Colonic mucosa (tissue), 4 donors: ENCODE results near the gene NXPH1. TPM values are rescaled to one million over a fixed set of nuclear protein-coding genes. Genes with fewer than 3 reads are reported as not detected.

Experiments
- DNase-seq: peaks from one replicate; pipeline ENCODE4 v3.0.0-alpha.2; 2020
- H3K27ac ChIP-seq: fragments of 200-600 bp; one replicate; pipeline ENCODE4 v1.8.0; 2021
- H3K27me3 ChIP-seq: fragments of 200-600 bp; one replicate; pipeline ENCODE4 v1.8.0; 2021
- H3K36me3 ChIP-seq: fragments of 200-600 bp; one replicate; pipeline ENCODE4 v1.8.0; 2021
- H3K4me1 ChIP-seq: fragments of 200-600 bp; one replicate; pipeline ENCODE4 v1.8.0; 2021; ENCODE audit warnings: mild to moderate bottlenecking
- H3K4me3 ChIP-seq: fragments of 200-600 bp; one replicate; pipeline ENCODE4 v1.8.0; 2021
- H3K9ac ChIP-seq, 2 donors: one replicate each; pipeline ENCODE4 v1.7.0; 2013; ENCODE audit warnings: control low read depth in 2 of 2, low read depth in 2 of 2, low read length in 2 of 2
- H3K9me3 ChIP-seq: fragments of 200-600 bp; one replicate; pipeline ENCODE4 v1.8.0; 2021
- CTCF ChIP-seq: fragments of 200-600 bp; IDR thresholded peaks from one replicate; pipeline ENCODE4 v1.8.0; 2022; ENCODE audit warnings: antibody characterized with exemption, mild to moderate bottlenecking
- intact Hi-C: fragments of 100-400 bp; cut with DNase I; formaldehyde crosslinking; loops from one replicate; pipeline ENCODE4 v1.14.1; 2022
- total RNA-seq, 2 donors: library from RNA; stranded (reverse); fragmentation: NEBNext Ultra II Directional in 1 of 2; extraction: Animal tissue kit (Norgen Biotek cat#: 25700) in 1 of 2; gene quantifications; one replicate each; pipeline ENCODE4 v1.2.1, GENCODE V29; 2021
- donor health status: healthy.
- donor health status: DM: no; HTN: no; CAD: no.
- donor health status: DM: no; HTN: no; CAD: no.

Gene NXPH1
- total RNA-seq, 2 donors from 2014 or later = 0.30 TPM; not detected in 1

GRCh38 chr7:8773518-8773917, 340.1 kb downstream of the NXPH1 start:
- no peaks in the 10 kb centered on the region for H3K27me3 ChIP-seq
- intact Hi-C loops = no loop called here
- H3K27ac ChIP-seq = no peak overlapping the region
- no peak overlapping the region for H3K4me3 ChIP-seq
- no peak for DNase-seq
- no peak overlapping the region for H3K9ac ChIP-seq
- no peaks in the 10 kb centered on the region for H3K9me3 ChIP-seq
- H3K36me3 ChIP-seq = no peaks in the 10 kb centered on the region
- TF ChIP-seq CTCF = no peak
- no peaks in the 10 kb centered on the region for H3K4me1 ChIP-seq

DNA sequence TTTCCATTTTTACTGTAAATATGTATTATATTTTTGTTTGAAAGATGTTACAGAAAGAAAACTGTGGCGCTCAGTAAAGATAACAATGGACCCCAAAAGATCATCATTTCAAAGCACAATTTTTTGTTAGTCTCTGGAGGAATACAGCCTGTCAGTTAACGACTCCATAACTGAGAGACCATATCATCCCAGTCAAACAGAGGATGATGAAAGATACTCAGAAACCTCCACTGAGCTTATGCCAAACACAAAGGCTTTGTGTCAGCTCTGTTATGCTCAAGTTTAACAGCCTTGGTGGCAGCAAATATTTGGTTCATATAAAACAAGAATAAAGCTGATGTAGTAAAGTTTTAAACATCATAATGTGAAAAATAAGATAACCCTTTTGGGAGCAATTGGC, 345.1 kb downstream of the NXPH1 start:
- TF ChIP-seq CTCF = no peak
- intact Hi-C loops = no loop called here
- Histone ChIP-seq H3K9ac (no peak overlapping the region), H3K36me3 (no peaks in the 10 kb centered on the region), H3K27me3 (no peaks in the 10 kb centered on the region), H3K4me1 (no peaks in the 10 kb centered on the region), H3K9me3 (no peaks in the 10 kb centered on the region), H3K4me3 (no peak overlapping the region), H3K27ac (no peak overlapping the region)
- DNase-seq = no peak

DNA sequence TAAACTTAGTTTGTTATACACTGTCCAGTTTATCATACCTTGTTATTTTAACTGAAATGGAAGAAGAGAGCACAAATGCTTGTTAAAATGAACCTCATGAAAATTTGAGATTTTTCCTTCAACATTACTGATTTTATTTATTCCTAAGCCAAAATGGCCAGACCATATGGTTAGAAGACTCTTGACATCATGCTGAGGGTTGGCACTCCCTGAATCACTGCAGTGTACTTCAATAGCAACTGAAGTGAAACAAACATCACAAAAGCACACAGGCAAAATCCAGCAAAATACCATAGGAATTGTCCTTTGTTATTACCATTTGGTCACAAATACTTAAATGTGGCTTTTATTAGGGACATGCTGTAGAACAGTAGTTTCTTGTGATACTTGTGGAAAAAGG, 347.8 kb downstream of the NXPH1 start:
- Histone ChIP-seq H3K36me3 (no peaks in the 10 kb centered on the region), H3K27ac (no peak overlapping the region), H3K4me3 (no peak overlapping the region), H3K9me3 (no peaks in the 10 kb centered on the region), H3K9ac (no peak overlapping the region), H3K27me3 (no peaks in the 10 kb centered on the region), H3K4me1 (no peaks in the 10 kb centered on the region)
- DNase-seq = no peak
- no peak for TF ChIP-seq CTCF
- intact Hi-C loops = no loop called here

DNA sequence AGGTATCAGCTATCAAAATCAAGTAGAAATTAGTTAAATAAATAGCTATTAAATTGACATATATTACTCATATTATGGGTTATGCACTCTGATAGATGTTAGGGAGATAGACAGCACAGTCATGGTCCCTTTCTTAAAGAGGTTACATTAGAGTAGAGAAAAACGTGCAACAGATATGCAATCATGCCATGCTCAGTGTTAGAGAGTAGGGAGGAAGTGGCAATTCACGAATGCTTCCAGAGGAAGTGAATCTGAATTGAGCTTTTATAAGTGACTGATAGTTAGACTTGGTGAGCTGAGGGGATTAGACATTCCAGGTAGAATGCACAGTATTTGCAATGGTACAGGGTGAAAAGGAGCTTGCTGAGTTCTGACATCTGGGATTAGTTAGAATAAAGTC, 349.8 kb downstream of the NXPH1 start:
- Histone ChIP-seq H3K4me1 (no peaks in the 10 kb centered on the region), H3K36me3 (no peaks in the 10 kb centered on the region), H3K27ac (no peak overlapping the region), H3K9ac (no peak overlapping the region), H3K27me3 (no peaks in the 10 kb centered on the region), H3K9me3 (no peaks in the 10 kb centered on the region), H3K4me3 (no peak overlapping the region)
- no peak for DNase-seq
- intact Hi-C loops = no loop called here
- no peak for TF ChIP-seq CTCF

GRCh38 chr7:8785081-8785480, 351.7 kb downstream of the NXPH1 start:
- TF ChIP-seq CTCF = no peak
- intact Hi-C loops = no loop called here
- no peak overlapping the region for H3K27ac ChIP-seq

DNA sequence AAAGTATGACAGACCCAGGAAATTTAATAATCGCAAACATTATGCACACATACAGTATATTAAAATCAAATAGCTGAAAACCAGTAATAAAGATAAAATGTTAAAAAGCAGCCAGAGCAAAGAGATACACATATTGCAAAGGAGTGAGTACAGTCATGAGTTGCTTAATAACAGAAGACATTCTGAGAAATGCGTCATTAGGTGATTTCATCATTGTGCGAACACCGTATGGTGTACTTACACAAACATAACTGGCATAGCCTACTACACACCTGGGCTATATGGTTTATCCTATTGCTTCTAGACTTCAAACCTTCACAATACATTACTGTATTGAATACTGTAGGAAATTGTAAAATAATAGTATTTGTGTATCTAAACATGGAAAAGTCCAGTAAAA, 367.6 kb downstream of the NXPH1 start:
- Histone ChIP-seq H3K27ac (no peak overlapping the region), H3K27me3 (no peaks in the 10 kb centered on the region), H3K9me3 (no peaks in the 10 kb centered on the region), H3K4me1 (no peaks in the 10 kb centered on the region), H3K4me3 (no peak overlapping the region), H3K36me3 (no peaks in the 10 kb centered on the region), H3K9ac (no peak overlapping the region)
- DNase-seq = no peak
- intact Hi-C loops = no loop called here
- no peak for TF ChIP-seq CTCF

More at GRCh38 chr7:8785081-8785480, 351.7 kb downstream of the NXPH1 start:
- Histone ChIP-seq H3K9ac (no peak overlapping the region), H3K9me3 (no peaks in the 10 kb centered on the region), H3K36me3 (no peaks in the 10 kb centered on the region), H3K27me3 (no peaks in the 10 kb centered on the region), H3K4me3 (no peak overlapping the region), H3K4me1 (no peaks in the 10 kb centered on the region)
- DNase-seq = no peak
